DMS153 treated with DMSO at 0.1 percent for 48 hours (cell line): ENCODE measurements around the gene PLCG1.

ENCODE experiments used
- DNase-seq: peaks from one replicate; lab custom pipeline; 2025; ENCODE audit not compliant: unreplicated experiment; lab: John Stamatoyannopoulos, UW

PLCG1 gene

GRCh38 chr20:41178495-41178894 lies 41.2 kb downstream of the PLCG1 start:
- no peak for DNase-seq

GRCh38 chr20:41178904-41179432 lies 41.6 kb downstream of the PLCG1 start:
- DNase-seq: no peak

GRCh38 chr20:41179961-41180360 lies 42.6 kb downstream of the PLCG1 start:
- DNase-seq: no peak

- DNase-seq: no peak
Observed at GRCh38 chr20:41180599-41181333, 43.4 kb downstream of the PLCG1 start.

- DNase-seq: no peak
Observed at GRCh38 chr20:41181567-41181966, 44.2 kb downstream of the PLCG1 start.

GRCh38 chr20:41182296-41183212 lies 45.2 kb downstream of the PLCG1 start:
- no peak for DNase-seq

- no peak for DNase-seq
Observed at GRCh38 chr20:41183391-41183790, 46.0 kb downstream of the PLCG1 start.

GRCh38 chr20:41183831-41184230 lies 46.5 kb downstream of the PLCG1 start:
- DNase-seq: no peak

GRCh38 chr20:41185013-41185757 lies 47.8 kb downstream of the PLCG1 start:
- no peak for DNase-seq

- DNase-seq: no peak
Observed at GRCh38 chr20:41187668-41188067, 50.3 kb downstream of the PLCG1 start.

- DNase-seq: no peak
Observed at GRCh38 chr20:41191562-41192500, 54.5 kb downstream of the PLCG1 start.

GRCh38 chr20:41192575-41192974 lies 55.2 kb downstream of the PLCG1 start:
- no peak for DNase-seq

GRCh38 chr20:41196653-41197225 lies 59.4 kb downstream of the PLCG1 start:
- no peak for DNase-seq

GRCh38 chr20:41198443-41198842 lies 61.1 kb downstream of the PLCG1 start:
- DNase-seq: no peak

GRCh38 chr20:41200446-41201202 lies 63.3 kb downstream of the PLCG1 start:
- DNase-seq: no peak

GRCh38 chr20:41201760-41202159 lies 64.4 kb downstream of the PLCG1 start:
- no peak for DNase-seq

GRCh38 chr20:41202426-41202825 lies 65.1 kb downstream of the PLCG1 start:
- DNase-seq: no peak

- DNase-seq: no peak
Observed at GRCh38 chr20:41203660-41204059, 66.3 kb downstream of the PLCG1 start.
